Measurements from ENCODE around the gene CFAP97.
"Not testable (repeated sequence)": the region's sequence is repeated elsewhere in the genome, so short reads cannot be mapped to it uniquely, and the experiment has no call there.

Gene CFAP97

GRCh38 chr4:185203486-185204237, at the start of gene CFAP97:
CFAP97 (minus strand) TSS chr4:185204000; CDS start chr4:185191196, 12,804 bp downstream.
- peak; percentile 41 to 74 for DNase-seq

GRCh38 chr4:185249105-185249504, 45.3 kb upstream of the CFAP97 start:
- peak in 1 of 2 donors; percentile 46 for DNase-seq

DNA sequence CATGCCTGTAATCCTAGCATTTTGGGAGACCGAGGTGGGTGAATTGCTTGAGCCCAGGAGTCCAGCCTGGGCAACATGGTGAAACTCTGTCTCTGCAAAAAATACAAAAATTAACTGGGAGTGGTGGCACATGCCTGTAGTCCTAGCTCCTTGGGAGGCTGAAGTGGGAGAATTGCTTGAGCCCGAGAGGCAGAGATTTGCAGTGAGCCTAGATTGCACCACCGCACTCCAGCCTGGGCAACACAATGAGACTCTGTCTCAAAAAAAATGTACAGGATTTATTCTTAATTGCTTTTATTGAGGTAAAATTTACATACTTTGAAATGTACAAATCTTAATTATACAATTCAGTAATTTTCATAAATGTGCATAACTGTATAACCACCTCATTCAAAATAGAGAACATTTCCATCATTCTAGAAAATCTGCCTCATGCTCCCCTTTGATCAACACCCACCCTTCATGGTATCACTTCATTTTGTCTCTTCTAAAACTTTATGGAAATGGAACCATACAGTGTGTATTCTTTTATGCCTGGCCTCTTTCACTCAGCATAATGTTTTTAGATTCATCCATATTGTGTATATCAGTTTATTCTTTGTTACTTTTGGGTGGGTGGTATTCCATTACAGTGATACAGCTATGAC, 44.7 kb upstream of the CFAP97 start:
- DNase-seq, result no peak

- no peak for DNase-seq
Observed at GRCh38 chr4:185247151-185247550, 43.4 kb upstream of the CFAP97 start.

GRCh38 chr4:185246453-185246852, 42.7 kb upstream of the CFAP97 start:
- no peak for DNase-seq

- DNase-seq, result no peak
Observed at GRCh38 chr4:185244763-185245162, 41.0 kb upstream of the CFAP97 start.

- no peak for DNase-seq
Observed at GRCh38 chr4:185243879-185244278, 40.1 kb upstream of the CFAP97 start.

DNA sequence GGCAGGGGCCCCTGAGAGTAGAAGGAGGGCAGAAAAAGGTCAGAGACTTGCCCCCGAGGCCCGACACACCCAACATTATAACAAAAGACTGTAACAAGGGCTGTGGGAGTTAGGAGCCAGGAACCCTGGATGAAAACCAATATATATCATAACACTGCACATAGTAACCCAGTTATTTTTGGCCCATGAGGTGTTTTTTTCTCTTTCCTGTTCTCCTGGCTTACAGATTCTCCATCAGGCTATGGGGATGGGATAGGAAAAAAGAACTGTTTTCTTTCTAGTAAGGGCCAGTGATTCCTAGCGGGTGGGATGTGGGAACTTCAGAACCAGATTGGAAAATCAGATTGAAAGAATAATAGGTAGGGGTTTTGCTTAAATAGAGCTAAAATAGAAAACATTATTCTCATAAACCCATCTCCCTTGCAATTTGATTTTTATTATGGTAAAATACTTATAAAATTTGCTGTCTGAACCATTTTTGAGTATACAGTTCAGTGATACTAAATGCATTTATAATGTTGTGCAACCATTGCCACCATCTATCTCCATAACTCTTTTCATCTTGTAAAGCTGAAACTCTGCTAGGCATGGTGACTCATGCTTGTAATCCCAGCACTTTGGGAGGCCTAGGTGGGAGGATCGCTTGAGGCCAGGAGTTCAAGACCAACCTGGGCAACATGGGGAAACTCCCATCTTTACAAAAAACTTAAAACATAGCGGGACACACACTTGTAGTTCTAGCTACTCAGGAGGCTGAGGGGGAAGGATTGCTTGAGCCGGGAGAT, 39.1 kb upstream of the CFAP97 start:
- DNase-seq, result no peak

DNA sequence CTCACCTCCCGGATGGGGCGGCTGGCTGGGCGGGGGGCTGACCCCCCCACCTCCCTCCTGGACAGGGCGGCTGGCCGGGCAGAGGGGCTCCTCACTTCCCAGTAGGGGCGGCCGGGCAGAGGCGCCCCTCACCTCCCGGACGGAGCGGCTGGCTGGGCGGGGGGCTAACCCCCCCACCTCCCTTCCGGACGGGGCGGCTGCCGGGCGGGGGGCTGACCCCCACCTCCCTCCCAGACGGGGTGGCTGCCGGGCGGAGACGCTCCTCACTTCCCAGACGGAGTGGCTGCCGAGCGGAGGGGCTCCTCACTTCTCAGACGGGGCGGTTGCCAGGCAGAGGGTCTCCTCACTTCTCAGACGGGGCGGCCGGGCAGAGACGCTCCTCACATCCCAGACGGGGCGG, 36.7 kb upstream of the CFAP97 start:
- DNase-seq, result not testable (repeated sequence)

DNA sequence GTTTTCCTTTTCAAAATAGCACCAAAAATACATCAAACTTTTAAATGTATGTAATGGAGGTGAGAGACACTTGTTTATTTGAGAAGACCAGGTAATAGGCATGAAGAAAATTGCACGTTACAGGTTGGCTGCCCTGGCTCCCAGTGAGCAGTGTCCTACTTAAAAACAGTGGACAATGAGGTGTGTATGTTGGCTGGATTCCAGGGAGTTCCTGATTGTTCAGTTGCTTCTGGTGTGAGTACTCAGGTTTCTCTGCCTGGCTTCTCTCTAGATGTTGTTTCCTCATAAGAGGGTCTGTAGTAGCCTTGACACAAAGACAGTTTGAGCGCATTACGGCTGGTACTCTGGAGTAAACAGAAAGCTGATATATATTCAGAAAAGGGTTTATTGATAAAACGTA, 35.0 kb upstream of the CFAP97 start:
- no peak for DNase-seq

GRCh38 chr4:185238215-185238681, 34.4 kb upstream of the CFAP97 start:
- no peak for DNase-seq

GRCh38 chr4:185237175-185237574, 33.4 kb upstream of the CFAP97 start:
- no peak for DNase-seq

DNA sequence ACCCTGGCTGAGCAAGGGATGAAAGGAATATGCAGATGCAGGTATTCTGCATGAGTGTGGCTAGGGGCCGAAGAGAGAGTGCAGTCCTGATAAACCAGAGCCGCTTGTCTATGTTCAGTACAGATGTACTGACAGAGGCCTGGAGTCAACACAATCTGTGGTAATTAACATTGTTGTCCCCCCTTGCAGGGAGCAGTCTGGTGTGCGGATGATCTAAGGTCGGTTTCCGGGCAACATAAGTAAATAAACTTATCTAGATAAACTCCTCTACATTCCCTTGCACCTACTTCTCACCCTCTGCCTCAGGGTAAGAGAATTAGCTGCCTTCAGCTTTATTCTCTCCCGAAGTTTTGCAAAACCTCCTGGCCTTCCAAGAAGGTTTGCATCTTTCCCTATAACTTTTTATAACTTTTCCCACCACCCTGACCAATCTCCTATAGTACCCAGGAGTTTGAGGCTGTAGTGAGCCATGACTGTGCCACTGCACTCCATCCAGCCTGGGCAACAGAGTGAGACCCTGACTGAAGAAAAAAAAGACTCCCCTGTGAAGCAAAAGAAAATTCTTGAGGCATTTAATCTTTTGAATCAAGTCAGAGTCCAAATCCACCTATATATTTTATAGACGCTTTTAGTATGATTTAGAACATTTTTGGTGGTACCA, 32.2 kb upstream of the CFAP97 start:
- DNase-seq, result no peak

DNA sequence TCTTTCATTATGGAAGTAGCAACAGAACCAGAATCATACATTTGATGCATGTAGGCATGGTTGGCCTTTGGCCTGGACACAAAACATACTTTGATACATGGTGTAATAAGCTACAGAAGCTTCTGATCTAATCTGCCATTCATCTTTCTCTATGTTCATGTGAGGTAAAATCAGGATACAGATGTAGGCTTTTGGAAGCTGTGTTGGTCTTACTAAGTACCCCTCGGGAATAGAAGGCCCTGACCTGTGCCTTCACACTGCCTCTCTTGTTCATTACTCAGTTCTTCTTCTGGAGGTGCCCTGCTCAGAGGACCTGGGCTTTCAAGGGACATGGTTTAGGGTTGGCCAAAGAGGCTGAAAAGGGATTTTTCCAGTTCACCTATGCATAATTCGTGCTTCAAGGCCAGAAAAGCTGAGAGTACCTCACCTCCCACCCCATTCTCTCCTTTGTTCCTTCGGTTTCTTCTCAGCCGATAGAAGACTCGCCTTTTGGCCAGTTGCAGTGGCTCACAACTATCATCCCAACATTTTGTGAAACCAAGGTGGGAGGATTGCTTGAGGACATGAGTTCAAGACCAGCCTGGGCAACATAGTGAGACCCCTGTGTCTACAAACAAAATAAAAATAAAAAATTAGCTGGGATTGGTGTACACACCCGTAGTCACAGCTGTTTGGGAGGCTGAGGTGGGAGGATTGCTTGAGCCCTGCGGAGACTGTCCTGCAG, 31.5 kb upstream of the CFAP97 start:
- no peak for DNase-seq

DNA sequence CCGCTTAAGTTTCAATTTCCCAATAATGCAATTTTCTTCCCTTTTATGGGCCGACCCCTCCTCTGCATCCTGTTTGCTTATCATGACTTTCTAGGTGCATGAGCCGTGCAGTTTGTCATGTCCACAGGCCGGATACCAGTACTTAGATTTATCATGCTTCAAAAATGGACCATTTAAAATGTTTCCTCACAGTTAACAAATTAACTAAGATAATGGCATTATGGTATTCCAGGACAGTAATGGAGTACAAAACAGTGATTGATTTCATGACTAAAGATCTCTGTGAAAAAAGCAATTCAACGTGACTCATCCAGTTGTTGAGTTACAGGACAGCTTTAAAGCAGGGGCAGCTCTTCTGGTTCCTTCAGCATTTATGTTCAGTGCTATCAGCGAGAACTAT, 28.6 kb upstream of the CFAP97 start:
- no peak for DNase-seq

DNA sequence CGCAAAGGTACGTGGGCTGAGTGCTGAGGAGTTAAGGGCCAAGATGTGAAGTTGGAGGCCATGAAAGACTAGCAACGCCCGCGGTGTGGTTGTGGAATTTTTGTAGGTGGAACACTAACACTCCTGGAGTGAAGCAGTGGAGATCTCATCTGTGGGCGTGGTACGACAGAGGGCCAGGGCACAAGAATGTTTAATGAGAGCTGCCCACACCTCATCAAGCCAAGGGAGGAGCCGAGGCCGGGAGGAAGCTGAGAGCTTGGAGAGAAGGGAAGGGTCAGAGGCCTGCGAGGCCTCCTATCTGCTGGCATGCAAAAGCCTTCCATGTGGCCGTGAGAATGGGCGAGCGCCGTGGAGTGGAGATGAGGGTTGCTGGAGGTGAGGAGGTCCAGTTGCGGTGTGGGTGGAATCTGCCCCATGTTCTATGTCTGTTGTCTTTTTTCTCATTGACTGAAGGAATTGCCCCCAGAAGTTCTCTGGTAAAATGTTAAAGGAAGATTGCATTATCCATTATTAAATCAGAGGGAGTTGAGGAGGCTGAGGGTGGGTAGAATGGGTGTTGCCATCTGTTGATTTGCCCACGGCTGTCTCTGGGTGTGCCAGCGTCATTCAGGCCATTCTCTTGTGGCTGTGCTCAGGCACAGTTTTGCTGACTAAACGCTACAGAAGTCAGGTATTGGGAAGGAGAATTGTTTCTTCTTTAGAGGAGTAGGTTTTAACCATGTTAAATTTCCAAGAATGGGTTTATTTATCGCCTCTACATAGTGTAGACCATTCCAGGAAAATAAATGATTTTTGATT, 25.4 kb upstream of the CFAP97 start:
- no peak for DNase-seq

- DNase-seq, result no peak
Observed at GRCh38 chr4:185227713-185228278, 24.0 kb upstream of the CFAP97 start.

DNA sequence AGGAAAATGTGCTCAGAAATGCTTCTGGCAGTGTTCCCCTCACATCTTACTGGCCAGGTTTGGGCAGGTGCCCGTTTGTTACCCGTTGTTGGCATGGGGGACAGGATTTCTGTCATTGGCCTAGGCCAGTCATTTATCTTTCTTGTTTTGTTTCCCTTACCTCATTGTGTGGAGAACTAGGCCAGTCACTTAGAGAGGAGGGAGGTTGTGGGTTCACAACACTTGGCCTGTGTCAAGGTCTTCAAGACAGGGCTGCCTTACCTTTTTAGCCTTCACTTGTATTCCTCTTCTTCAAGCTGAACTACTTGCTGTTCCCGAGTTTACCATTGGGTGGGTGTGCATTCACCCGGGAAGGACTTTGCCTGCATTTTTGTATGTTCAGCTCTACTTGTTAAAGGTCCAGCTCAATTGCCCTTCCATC, 23.3 kb upstream of the CFAP97 start:
- DNase-seq, result no peak

- no peak for DNase-seq
Observed at GRCh38 chr4:185225940-185226339, 22.1 kb upstream of the CFAP97 start.

GRCh38 chr4:185224597-185224996, 20.8 kb upstream of the CFAP97 start:
- no peak for DNase-seq

DNA sequence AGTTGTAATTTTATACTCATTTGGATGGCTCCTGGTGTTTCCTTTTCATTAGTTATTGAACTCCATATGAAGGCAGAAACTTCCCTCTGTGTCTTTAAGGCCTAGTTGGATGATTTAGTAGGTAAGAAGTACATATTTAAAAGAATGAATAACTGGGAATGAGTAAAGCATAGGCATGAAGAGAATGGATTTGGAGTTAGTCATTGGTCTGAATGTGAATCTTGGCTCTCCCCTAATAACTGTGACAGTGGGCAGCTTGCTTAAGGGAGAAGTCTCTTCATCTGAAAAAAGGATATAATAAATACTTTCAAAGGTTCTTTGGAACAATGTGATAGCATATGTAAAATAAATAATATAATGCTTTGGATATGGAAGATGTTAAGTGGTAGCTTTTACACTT, 18.8 kb upstream of the CFAP97 start:
- DNase-seq, result no peak

Measured in bone marrow (tissue), 2 donors.